ENCODE results near the gene BRF1.
"Not testable (repeated sequence)": the region's sequence is repeated elsewhere in the genome, so short reads cannot be mapped to it uniquely, and the experiment has no call there.

The BRF1 gene

DNA sequence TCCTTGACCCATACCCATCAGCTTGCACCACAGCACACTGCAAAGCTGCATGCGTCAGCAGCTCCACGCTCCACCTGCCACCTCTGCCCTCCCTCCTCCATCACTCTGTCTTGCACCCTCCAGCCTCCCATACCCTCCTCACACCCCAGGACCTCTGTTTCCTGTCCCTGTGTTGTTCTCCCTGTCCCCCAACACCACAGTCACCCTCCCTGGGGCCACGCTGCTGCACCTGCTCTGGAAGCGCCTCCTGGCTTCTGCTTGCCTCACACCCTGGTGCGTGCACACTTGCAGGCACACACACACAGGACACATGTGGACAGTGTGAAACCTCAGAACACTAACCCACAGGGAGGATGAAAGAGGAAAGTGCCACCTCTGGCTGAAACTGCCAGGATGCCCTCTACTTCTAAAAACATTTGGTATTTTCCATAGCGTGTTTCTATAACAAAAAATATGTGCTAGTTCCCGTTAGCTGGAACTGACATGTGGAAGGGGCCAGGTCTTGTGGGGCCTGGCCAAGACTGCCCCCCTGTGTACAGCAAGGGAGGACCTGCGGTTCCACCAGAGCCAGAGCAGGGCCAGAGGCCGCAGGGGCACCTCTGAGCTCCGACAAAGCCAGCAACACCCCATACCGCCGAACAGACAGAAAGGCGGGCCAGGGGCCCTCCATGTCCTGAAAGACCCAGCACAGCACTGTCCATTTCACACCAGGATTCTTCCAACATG, 10.0 kb downstream of the BRF1 start:
- DNase-seq (ENCODE audit: low spot score) = no peak

- not testable (repeated sequence) for DNase-seq (ENCODE audit: low spot score)
These were observed 11.9 kb downstream of the BRF1 start for GRCh38 chr14:105288936-105289335.

- DNase-seq (ENCODE audit: low spot score) = no peak
These were observed 13.3 kb downstream of the BRF1 start for GRCh38 chr14:105287249-105288102.

GRCh38 chr14:105286759-105287144, 14.0 kb downstream of the BRF1 start:
- DNase-seq (ENCODE audit: low spot score) = no peak

DNA sequence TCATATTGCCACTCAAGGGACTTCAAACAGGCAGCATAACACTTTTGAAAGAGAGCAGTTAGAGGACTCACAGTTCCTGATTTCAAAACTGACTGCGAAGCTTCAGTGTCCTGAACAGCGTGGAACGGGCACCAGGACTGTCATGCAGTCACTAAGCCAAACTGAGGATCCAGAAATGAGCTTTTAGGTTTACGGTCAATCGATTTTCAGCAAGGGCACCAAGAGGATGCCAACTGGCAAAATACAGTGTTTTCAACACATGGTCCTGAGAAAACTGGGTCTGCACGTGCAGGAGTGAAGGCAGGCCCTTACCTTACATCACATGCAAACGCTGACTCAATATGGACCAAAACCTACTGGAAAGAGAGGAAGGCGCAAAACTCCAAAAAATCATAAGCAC, 15.6 kb downstream of the BRF1 start:
- no peak for DNase-seq (ENCODE audit: low spot score)

DNA sequence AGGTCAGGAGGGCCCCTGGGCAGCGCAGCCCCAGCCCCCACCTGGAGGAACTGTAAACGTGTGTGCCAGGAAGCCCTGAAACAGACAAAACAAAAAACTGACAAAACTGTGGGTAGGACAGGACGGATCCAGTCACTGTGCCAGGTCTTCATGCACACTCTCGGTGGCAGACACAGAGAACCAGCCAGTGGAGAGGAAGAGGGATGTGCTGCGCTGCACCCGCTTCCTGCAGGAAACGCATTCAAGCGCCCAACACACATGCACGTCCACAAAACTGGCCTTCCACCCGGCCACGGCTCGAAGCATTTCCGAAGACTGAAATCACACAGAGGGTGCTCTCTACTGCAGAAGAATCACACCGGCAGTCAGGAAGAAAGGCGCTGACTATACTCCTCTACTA, 16.9 kb downstream of the BRF1 start:
- DNase-seq (ENCODE audit: low spot score) = no peak

GRCh38 chr14:105283028-105283427, 17.8 kb downstream of the BRF1 start:
- no peak for DNase-seq (ENCODE audit: low spot score)

DNA sequence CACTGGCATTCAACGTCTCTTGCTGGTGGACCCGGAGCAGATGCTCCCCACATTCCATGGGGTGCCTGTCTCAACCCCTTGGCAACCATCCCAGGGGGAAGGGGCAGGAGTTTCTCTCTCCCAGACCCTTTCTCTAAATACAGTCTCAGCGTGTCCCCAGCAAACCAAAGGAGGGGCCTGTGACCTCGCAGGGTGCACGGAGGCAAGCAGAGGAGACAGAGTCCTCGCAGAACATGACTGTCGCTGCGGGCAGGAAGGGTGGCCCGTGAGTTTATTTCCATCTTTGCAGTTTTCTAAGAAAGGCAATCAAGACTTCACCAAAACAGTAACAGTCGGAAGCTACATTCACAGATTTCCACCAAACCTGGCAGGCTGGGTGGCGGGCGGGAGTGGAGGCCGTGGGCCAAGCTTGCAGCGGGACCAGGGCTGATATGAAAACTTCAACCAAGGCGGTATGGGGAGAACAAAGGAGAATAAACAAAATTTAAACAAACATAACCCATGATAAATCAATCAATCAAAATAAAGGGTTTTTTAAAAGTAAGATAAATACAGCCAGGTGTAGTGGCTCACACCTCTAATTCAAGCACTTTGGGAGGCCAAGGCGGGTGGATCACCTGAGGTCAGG, 18.6 kb downstream of the BRF1 start:
- DNase-seq (ENCODE audit: low spot score) = no peak

DNA sequence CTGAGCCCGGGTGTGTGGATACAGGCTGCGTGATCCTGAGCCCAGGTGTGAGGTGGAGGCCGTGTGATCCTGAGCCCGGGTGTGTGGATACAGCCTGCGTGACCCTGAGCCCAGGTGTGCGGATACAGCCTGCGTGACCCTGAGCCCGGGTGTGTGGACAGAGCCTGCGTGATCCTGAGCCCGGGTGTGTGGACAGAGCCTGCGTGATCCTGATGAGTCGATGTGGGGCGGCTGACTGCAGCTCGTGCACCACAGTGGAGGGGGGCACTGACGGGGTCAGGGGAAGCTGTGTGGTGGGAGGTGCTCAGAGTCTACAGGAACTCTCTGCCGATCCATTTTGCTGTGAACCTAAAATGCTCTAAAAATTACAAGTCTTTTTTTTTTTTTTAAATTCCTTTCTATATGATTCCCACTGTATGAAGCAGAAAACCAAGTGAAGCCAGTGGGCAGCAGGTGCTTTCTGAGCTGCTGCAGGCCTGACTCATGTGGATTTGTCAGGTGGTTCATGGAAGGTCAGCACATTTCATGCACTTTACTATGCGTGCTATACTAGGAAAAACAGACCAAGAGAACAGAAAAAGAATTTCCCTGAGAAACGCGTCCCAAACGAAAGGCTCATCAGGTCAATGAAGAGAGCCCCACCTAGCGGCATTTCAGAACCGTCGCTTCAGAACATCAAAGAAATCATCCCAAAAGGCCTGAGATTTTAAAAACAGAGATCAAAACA, 19.3 kb downstream of the BRF1 start:
- no peak for DNase-seq (ENCODE audit: low spot score)

DNA sequence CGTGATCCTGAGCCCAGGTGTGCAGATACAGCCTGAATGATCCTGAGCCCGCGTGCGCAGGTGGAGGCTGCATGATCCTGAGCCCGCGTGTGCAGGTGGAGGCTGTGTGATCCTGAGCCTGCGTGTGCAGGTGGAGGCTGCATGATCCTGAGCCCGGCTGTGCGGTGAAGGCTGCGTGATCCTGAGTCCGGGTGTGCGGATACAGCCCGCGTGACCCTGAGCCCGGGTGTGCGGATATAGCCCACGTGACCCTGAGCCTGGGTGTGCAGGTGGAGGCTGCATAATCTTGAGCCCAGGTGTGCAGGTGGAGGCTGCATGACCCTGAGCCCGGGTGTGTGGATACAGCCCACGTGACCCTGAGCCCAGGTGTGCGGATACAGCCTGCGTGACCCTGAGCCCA, 20.3 kb downstream of the BRF1 start:
- DNase-seq (ENCODE audit: low spot score) = no peak

GRCh38 chr14:105279642-105280361, 21.0 kb downstream of the BRF1 start:
- DNase-seq (ENCODE audit: low spot score) = no peak

- not testable (repeated sequence) for DNase-seq (ENCODE audit: low spot score)
These were observed 23.4 kb downstream of the BRF1 start for GRCh38 chr14:105277448-105277847.

GRCh38 chr14:105275267-105275946, 25.4 kb downstream of the BRF1 start:
- no peak for DNase-seq (ENCODE audit: low spot score)

- DNase-seq (ENCODE audit: low spot score) = no peak
These were observed 26.2 kb downstream of the BRF1 start for GRCh38 chr14:105274637-105275036.

GRCh38 chr14:105273062-105273461, 27.7 kb downstream of the BRF1 start:
- DNase-seq (ENCODE audit: low spot score) = no peak

DNA sequence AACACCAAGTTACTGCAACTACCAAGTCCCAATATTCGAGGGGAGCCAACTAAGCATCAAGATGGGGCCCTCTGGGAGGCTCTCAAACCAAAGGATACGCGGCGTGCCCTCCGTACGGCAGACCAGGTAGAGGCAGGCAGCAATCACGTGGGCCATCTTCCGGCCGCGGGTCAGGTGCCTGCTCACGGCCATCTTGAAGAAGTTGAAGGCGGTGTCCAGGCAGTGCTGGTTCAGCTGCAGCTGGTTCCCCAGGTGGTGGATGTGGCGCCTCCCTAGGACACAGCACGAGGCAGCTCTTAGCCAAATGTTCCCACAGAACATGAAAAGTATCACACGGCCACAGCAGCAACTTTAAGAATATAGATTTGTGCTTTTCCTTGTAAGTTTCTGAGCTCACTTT, 28.2 kb downstream of the BRF1 start:
- DNase-seq (ENCODE audit: low spot score) = no peak

DNA sequence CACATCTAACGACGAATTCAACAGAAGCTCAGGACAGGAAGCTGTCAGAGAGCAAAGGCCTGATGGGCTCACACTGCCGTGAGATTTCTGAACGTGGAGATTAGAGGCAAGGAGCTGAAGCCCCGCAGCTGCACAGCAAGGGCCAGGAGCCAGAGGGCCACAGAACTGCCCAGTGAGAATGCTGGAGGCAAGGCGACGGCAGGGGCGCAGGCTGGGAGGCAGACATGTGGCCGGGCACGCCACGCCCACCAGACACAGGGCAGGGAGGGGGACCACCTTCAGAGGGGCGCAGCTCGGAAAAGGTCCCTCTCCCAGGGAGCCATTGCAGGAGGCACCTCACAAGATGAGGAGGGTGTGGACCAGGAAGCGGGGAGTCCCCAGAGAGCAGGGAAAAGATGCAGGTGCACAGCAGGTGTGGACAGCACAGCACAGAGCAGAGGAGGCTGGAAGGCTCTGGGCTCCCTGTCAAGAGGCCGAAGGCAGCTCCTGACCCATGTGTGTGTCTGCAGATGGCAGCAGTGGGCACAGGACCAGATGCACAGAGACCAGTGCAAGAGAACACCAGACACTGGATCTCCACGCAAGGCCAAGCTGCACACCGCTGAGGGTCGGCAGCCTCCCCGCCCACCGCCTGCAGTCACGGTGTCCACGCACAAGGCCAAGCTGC, 29.4 kb downstream of the BRF1 start:
- no peak for DNase-seq (ENCODE audit: low spot score)

GRCh38 chr14:105269405-105269804, 31.4 kb downstream of the BRF1 start:
- DNase-seq (ENCODE audit: low spot score) = no peak

- no peak for DNase-seq (ENCODE audit: low spot score)
These were observed 32.0 kb downstream of the BRF1 start for GRCh38 chr14:105268736-105269354.
